GM21576 (cell line): ENCODE measurements around the gene FAM118A.
"Not testable (repeated sequence)": the region's sequence is repeated elsewhere in the genome, so short reads cannot be mapped to it uniquely, and the experiment has no call there.

Experiments
- ATAC-seq: cut with Tn5 transposase; IDR thresholded peaks from one replicate; pipeline ENCODE4 v1.9.1; 2021; ENCODE audit warnings: mild to moderate bottlenecking, moderate library complexity; ENCODE audit not compliant: unreplicated experiment

Gene FAM118A

DNA sequence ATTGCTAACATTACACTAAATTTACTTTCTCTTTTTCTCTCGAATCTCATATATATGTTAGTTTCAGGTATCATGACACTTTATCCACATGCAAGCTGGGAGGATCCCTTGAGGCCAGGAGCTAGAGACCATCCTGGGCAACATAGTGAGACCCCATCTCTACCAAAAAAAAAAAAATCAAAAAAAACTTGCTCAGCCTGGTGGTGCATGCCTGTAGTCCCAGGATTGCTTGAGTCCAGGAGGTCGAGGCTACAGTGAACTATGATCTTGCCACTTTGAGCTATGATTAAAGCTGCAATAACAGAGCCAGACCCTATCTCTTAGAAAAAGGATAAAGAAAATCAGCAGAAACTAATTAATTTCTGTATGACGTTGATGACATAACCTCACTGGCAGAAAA lies 28.7 kb upstream of the FAM118A start:
- no peak for ATAC-seq

DNA sequence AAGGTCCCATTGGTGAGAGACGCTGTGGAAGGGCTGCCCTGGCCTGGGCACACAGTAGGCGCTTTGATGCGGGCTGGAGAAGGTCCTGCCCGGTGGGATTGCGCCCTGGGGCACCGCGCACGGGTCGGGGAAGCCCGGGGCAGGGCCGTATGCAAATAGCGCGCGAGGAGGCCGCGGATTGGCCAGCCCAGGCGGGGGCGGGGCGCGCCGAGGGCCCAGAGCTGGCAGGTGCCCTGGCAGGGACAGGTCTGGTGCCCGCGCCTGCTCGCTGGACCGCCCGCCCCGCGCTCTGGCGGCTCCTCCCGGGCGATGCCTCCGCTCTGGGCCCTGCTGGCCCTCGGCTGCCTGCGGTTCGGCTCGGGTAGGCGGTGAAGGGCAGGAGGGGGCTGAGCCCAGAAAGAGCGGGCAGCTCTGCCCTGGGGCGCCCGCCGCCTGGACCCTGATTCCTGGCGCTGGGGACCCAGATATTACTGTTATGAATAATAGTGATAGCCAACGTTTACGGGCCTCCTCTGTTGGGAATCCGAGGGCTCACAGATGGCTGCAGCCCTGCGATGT lies 24.9 kb upstream of the FAM118A start, which contains the start of gene UPK3A:
Gene UPK3A, plus strand, starts transcription at position 245 of the 558 bp plus-strand sequence. Its CDS starts 65 bp downstream, at position 310.
- no peak for ATAC-seq

DNA sequence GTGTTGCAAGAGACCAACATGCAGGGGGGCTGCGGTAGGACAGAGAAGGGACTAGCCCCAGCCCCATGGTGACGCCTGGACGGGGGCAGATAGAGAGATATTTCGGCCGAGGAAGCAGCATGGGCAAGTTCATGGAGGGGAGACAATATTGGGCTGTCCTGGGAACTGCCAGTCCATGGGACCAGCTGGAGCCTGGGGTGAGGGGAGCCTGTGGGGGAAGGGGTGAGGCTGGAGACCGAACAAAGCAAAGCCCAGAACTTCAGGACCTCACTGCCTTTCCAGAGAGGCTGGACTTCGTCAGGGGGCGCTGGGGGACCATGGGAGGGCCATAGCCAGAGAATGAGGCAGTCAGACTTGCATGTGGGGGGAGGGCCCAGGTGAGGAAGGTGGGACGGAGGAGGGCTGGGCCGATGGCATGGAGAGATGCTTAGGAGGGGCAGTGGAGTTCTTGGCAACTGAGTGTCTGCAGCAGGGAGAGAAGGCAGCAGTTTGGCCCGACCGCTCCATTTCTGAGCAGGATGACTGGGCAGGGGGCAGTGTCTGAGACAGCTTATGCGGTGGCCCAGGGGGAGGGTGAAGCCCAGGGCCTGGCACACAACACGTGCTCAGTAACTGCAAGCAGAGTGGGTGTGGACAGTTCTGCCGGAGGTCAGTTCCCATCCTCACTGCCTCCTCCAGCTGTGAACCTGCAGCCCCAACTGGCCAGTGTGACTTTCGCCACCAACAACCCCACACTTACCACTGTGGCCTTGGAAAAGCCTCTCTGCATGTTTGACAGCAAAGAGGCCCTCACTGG lies 24.3 kb upstream of the FAM118A start:
- no peak for ATAC-seq

DNA sequence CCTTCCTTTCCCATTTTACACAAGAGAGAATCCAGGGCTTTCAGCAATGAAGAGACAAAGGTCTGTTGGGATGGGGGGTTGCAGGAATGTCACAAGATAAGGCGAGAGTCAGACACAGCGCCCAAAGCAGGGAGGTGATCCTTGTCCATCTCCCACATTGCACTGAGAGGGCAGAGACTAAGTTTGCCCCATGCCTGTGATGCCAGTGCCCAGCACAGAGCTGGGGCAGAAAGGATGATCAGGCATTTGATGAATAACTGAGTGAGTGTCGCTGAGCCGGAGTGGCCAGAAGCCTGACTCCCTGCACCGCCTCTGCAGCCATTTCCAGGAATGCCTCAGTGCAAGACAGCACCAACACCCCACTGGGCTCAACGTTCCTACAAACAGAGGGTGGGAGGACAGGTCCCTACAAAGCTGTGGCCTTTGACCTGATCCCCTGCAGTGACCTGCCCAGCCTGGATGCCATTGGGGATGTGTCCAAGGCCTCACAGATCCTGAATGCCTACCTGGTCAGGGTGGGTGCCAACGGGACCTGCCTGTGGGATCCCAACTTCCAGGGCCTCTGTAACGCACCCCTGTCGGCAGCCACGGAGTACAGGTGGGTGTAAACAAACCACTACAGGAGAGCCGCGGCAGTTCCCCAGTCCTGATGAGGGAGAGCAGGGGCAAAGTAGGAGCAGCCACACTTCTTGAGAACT lies 22.7 kb upstream of the FAM118A start:
- ATAC-seq: no peak

DNA sequence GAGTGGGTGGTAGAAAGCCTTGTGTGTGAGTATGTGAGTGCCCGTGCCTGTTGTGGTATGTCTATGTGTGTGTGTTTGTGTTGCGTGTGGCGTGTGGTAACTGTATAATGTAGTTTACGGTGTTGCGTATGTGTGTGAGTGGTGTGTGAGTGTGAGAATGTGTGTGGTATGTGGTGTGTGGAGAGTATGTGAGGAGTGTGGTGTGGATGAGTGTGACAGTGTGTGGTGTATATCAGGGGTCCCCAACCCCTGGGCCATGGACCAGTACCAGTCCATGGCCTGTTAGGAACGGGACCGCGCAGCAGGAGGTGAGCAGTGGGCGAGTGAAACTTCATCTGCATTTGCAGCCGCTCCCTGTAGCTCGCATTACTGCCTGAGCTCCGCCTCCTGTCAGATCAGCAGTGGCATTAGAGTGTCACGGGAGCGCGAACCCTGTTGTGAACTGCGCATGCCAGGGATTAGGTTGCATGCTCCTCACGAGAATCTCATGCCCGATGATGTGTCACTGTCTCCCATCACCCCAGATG lies 19.3 kb upstream of the FAM118A start:
- no peak for ATAC-seq

DNA sequence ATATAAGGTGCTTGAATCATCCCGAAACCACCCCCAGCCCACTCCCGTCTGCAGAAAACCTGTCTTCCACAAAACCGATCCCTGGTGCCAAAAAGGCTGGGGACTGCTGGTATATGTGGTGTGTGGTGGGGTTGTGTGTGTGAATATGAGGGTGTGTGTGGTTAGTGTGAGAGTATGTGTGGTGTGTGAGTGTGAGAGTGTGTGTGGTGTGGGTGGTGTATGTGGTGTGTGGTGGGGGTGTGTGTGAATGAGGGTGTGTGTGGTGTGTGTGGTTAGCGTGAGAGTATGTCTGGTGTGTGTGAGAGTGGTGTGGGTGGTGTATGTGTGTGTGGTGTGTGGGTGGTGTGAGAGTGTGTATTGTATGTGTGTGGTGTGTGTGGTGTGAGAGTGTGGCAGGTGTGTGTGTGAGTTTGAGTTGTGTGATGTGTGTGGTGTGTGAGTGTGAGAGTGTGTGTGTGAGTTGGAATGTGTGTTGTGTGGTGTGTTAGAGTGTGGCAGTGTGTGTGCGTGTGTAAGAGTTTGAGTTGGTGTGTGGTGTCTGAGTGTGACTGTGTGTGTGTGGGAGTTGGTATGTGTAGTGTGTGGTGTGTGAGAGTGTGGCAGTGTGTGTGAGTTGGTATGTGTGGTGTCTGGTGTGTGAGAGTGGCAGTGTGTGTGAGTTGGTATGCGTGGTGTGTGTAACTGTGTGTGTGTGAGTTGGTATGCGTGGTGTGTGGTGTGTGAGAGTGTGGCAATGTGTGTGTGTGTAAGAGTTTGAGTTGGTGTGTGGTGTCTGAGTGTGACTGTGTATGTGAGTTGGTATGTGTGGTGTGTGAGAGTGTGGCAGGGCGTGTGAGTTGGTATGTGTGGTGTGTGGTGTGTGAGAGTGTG lies 18.4 kb upstream of the FAM118A start:
- ATAC-seq: no peak

DNA sequence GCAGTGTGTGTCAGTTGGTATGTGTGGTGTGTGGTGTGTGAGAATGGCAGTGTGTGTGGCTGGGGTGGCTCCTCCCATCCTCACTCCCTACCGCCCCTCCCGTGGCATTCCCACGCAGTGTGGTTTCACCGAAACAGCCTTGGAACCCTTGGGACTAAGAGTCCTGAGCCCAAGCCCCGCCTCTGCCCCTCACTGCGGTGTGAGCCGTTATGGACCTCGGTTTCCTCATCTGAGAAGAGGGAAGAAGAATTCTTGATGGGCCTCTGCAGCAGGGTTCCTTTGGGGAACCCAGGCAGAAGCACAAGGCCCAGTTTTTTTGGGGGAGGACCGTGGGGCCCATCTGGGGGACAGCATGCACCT lies 17.8 kb upstream of the FAM118A start:
- no peak for ATAC-seq

DNA sequence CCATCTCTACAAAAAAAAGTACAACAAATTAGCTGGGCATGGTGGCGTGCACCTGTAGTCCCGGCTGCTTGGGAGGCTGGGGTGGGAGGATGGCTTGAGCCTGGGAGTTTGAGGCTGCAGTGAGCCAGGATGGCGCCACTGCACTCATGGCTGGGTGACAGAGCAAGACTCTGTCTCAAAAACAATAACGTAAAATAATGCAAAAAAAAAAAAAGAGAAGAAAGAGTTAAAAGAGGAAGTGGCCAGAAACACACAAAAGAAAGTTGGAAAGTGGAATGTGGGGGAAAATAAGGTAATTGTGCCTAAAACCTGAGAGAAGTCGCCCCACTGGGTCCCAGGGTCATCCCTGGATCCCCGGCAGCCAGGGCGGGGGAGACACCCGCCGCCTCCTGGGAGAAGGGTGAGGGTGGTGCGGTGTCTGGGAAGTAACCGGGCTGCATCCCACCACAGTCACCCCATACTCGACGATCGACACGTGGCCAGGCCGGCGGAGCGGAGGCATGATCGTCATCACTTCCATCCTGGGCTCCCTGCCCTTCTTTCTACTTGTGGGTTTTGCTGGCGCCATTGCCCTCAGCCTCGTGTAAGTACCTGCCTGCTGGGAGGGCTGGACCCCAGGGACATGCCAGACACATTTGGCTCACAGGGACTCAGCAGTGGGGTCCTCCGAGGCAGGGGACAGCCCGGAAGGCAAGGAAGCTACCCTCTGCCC lies 16.8 kb upstream of the FAM118A start:
- ATAC-seq: no peak

DNA sequence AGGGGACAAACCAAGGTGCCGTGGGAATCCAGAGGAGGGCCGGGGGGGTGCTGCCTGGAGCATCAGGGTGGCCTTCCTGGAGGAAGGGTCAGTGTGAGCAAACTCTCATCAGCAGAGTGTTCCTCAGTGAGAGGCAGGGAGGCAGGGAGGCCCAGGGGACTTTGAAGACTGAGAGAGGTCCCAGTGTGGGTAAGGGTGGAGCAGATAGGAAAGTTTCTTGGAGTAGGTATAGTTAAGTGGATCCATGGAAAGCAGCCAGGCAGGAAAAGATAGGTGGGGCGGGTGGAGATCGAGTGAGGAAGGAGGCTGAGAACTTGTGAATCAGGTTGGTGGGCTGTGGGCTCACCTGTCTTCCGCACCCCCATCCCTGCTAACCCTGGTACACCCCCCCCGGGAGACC lies 15.7 kb upstream of the FAM118A start:
- no peak for ATAC-seq

DNA sequence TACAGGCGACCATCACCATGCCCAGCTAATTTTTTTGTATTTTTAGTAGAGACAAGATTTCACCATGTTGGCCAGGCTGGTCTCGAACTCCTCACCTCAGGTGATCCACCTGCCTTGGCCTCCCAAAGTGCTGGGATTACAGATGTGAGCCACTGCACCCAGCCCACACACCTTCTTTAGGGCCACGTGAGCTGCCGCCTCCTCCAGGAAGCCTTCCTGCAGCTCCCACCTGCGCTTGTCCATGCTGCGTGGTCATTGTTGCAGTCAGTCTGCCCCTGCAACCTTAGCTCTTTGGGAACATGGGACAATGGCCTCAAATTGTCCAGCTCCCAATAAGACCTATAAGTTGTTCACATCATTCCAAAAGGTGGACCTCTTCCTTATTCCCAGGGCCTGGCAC lies 14.7 kb upstream of the FAM118A start:
- ATAC-seq: not testable (repeated sequence)

DNA sequence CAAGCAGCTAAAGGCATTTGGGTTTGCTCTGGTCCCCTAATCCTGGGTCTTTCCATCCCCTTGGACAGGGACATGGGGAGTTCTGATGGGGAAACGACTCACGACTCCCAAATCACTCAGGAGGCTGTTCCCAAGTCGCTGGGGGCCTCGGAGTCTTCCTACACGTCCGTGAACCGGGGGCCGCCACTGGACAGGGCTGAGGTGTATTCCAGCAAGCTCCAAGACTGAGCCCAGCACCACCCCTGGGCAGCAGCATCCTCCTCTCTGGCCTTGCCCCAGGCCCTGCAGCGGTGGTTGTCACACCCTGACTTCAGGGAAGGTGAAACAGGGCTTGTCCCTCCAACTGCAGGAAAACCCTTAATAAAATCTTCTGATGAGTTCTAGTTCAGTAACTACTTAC lies 14.2 kb upstream of the FAM118A start:
- ATAC-seq: no peak

DNA sequence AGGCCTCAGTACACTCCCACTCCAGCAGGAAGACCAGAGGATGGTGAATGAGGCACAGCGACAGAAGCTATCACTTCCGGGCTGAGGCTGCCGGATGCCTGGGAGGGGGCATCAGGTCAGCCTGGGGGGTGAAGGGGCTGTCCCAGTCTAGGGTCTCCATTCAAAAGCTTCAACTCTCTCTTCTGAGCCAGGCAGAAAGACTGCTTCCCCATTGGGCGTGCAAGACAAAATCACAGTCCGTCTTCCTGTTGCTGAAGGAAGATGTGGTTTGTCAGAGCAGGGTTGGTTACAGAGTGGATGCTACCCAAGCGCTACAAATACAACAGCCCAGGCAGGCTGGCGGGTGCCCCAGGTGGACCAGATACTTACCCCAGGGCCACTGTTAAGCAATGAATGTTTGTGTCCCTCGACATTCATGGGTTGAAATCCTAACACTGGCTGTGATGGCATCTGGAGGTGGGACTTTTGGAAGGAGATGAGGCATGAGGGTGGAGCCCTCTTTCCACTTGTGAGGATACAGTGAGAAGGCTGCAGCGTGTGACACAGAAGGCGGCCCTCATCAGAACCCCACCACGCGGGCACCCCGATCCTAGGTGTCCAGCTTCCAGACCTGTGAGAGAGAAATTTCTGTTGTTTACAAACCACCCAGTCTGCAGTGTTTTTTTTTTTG lies 13.0 kb upstream of the FAM118A start:
- no peak for ATAC-seq

DNA sequence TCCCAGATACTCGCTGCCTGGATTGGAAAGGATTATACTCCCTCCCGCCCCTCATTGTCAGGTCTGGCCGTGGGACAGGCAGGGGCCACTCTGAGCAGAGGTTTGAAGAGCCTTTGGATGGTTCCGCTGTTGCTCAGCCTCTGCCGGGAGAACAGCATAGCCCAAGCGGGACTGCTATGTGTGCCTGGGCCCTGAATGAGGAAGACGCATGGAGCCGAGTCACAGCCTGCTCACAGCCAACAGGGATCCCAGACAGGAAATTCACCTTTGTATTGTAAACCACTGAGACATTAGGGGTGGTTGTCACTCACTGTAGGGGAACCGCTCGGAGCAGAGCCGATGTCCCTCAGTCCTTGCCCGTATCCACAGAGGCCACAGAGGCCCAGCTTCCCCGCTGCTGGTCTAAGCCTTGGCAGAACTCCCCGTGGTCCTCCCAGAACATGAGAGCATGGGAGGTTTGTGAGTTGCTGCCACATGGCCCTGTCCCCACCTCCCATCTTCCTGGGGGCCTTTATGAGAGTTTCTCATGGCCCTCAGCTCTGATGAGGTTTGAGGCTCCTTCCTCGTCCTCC lies 10.7 kb upstream of the FAM118A start:
- no peak for ATAC-seq

DNA sequence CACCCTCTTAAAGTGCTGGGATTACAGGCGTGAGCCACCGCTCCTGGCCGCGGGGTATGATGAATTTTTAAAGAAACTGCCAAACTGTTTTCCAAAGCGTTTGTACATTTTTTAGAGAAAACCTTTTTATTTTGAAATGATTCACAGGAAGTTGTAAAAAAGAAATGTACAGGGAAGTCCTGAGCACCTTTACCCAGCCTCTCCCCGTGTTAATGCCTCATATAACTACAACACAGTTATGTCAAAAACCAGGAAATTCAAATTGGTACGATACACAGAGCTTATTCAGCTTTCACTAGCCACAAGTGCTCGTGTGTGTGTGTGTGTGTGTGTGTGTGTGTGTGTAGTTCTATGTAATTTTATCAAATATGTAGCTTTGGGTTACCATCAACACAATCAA lies 7.0 kb upstream of the FAM118A start:
- no peak for ATAC-seq

DNA sequence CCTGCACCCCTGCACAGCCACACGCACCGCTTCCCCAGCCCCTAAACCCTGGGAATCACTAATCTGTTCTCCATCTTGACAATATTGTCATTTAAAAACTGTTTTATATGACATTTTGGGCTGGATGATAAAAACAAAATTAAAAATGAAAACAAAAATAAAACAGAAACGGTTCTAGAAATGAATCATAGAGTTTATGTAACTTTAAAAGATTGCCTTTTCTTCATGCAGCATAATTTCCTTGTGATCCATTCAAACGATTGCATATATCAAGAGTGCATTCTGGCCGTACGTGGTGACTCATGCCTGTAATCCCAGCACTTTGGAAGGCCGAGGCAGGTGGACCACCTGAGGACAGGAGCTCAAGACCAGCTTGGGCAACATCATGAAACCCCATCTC lies 6.6 kb upstream of the FAM118A start:
- no peak for ATAC-seq

DNA sequence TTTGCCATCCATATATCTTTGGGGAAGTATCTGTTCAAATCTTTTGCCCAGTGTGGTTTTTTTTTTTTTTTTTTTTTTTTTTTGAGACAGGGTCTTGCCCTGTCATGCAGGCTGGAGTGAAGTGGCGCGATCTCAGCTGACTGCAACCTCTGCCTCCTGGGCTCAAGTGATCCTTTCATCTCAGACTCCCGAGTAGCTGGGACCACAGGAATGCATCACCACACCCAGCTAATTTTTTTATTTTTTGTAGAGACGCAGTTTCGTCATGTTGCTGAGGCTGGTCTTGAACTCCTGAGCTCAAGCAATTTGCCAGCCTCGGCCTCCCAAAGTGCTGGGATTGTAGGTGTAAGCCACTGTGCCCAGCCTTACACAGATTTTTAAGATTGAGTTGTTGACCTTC lies 4.8 kb upstream of the FAM118A start:
- ATAC-seq: no peak

DNA sequence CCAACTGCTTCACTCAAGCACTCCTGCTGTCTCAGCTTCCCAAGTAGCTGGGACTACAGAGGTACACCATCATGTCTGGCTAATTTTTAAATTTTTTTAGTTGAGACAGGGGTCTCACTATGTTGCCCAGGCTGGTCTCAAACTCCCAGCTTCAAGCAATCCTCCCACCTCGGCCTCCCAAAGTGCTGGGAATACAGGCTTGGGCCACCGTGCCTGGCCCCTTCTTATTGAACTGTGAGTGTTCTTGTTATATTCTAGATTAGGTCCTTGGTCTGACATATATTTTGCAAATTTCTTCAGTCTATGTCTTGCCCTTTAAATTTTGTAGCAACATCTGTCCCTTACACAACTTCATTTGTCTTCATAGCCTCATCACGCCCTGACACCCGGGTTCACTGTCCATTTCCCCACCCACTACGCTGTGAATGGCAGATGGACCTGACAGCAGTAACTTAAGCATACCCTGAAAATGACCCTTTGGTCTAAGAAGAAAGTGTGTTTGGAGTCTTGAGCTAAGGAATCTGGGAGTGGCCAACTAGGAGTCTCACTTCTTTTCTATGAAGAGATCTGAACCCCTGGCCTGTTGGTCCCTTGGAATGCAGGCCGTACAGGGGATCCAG lies 4.2 kb upstream of the FAM118A start:
- no peak for ATAC-seq

DNA sequence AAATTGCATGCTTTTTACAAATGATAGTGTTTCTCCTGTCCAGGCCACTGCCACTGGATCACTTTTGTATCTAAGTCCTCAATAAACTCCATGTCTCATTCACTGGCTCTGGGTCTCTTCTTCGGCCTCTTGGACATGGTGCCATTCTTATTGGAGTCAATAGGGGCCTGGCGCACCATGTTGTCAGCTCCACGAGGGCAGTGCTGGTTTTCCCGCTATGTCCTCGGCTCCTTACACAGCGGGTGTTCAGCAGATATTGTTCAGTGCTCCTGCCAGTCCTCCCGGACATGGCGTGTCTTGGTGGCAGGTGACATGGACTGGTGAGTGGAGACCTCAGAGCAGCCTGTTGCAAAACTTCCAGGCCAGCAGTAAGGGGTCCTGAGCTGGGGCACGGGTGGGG lies 3.6 kb upstream of the FAM118A start:
- no peak for ATAC-seq

DNA sequence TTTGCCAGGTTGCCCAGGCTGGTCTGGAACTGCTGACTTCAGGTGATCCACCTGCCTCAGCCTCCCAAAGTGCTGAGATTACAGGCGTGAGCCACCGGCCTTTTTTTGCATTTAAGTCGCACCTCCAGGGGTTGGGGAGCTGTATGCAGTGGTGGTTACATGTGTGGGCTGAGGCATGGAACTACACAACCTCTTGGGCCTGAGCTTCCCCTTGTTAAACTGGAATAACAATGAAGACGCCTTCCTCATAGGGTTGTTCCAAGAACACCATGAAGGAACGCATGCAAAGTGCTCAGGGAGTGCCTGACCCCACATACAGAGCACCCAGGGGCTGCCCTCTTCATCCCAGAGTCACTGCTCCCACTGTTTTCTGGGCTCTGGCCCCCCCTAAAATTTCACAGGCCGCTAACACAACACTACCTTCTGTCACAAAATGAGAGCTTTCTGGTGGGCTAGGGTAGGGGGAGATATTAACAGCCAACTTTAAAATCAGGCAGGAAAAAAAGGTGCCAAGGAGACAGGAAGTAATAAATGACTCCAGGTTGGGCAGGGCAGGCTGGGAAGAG lies 1.3 kb upstream of the FAM118A start:
- no peak for ATAC-seq
